SU-DHL-6 (cell line): ENCODE data around the gene SOX6.

Experiments used
- EZH2phosphoT487 ChIP-seq: fragments of 200-600 bp; sonication (generic), shearing (Covaris generic); conservative IDR thresholded peaks from 2 replicates; pipeline ENCODE4 v1.6.1; 2018; ENCODE audit warnings: mild to moderate bottlenecking, antibody characterized with exemption, low read length, moderate library complexity, mixed read lengths
- TF ChIP-seq, protein P1 (sequence below): fragments of 200-600 bp; sonication (generic); IDR thresholded peaks from one replicate; pipeline ENCODE4 v1.5.1; 2017; ENCODE audit warnings: antibody characterized with exemption, mild to moderate bottlenecking, low read length, moderate library complexity; ENCODE audit not compliant: insufficient read depth, poor library complexity, severe bottlenecking

DNA sequence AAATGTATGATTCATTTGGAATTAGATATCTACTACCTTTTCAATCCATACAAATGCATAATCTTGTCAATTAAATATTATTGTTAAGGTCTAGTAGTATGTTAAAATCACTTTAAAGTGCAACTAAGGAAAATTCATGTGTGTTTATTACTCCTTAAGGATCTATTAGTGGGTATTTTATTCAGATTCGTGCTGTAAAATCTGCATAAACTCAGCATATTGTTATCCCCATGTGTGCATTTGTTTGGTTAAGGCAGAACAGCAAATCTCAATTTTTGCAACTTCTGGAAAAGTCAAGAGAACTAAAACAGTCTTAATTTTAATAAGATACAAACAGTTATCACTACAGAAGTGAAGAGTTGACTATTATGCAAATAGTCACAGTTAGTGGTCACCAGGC lies 234.5 kb downstream of the SOX6 start:
- TF ChIP-seq, protein P1, sequence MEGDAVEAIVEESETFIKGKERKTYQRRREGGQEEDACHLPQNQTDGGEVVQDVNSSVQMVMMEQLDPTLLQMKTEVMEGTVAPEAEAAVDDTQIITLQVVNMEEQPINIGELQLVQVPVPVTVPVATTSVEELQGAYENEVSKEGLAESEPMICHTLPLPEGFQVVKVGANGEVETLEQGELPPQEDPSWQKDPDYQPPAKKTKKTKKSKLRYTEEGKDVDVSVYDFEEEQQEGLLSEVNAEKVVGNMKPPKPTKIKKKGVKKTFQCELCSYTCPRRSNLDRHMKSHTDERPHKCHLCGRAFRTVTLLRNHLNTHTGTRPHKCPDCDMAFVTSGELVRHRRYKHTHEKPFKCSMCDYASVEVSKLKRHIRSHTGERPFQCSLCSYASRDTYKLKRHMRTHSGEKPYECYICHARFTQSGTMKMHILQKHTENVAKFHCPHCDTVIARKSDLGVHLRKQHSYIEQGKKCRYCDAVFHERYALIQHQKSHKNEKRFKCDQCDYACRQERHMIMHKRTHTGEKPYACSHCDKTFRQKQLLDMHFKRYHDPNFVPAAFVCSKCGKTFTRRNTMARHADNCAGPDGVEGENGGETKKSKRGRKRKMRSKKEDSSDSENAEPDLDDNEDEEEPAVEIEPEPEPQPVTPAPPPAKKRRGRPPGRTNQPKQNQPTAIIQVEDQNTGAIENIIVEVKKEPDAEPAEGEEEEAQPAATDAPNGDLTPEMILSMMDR = no peak
- TF ChIP-seq EZH2phosphoT487 = no peak
